HepG2 (cell line): ENCODE measurements around the gene HHATL. TPM values are rescaled to one million over a fixed set of nuclear protein-coding genes. Genes with fewer than 3 reads are reported as not detected.
A peak's percentile ranks its signal among the peaks of the same experiment; 100 is the strongest.

Experiments used
- ATAC-seq: fragments of 200-7000 bp; cut with Tn5 transposase; 3 replicates; pipeline ENCODE4 v1.9.1; 2020; ENCODE audit warnings: mild to moderate bottlenecking, moderate library complexity
- BruUV-seq: library from RNA; stranded (reverse); fragments of 400-500 nt; replicated peaks from 2 replicates; lab custom pipeline; 2021; lab: Mats Ljungman, UMichigan
- CTCF ChIA-PET: fragments of 300-600 bp; formaldehyde crosslinking; extraction: SDS; loops from one replicate; lab custom pipeline; 2021; ENCODE audit warnings: low total read pairs, inconsistent platforms, low intra/inter-chr PET ratio; lab: Yijun Ruan, JAX
- POLR2A ChIA-PET: fragments of 350-600 bp; sonication (Branson Sonifier 250); formaldehyde crosslinking; loops from one replicate; lab custom pipeline; 2020; ENCODE audit warnings: antibody characterized with exemption, inconsistent platforms; lab: Yijun Ruan, JAX
- DNase-seq: peaks from one replicate; pipeline ENCODE4 v3.0.0-alpha.2; 2015; ENCODE audit warnings: low spot score
- FAIRE-seq: peaks from 3 replicates; lab custom pipeline; 2011; peaks lifted over from hg19 to GRCh38; lab: Jason Lieb, UNC
- H2AFZ ChIP-seq: one replicate; pipeline ENCODE4 v1.6.1; 2011; ENCODE audit warnings: low read length, inconsistent platforms
- H3K27ac ChIP-seq: fragments of 300-600 bp; 3 replicates; pipeline ENCODE4 v1.8.0; 2011; ENCODE audit warnings: mixed run types, mild to moderate bottlenecking, mixed read lengths, low read length, inconsistent platforms; ENCODE audit not compliant: insufficient read depth; ENCODE audit errors: extremely low read length
- H3K27me3 ChIP-seq, 2 experiments: fragments of 200-600 bp in 1 of 2; 2 replicates in 1 of 2; 3 replicates in 1 of 2; pipeline versions ENCODE4 v1.6.0 to v1.8.0; 2011; ENCODE audit warnings: low read length in 2 of 2, mild to moderate bottlenecking in 2 of 2, moderate library complexity in 2 of 2, inconsistent platforms in 1 of 2; ENCODE audit not compliant: insufficient read depth in 2 of 2, control insufficient read depth in 1 of 2
- H3K36me3 ChIP-seq, 2 experiments: fragments of 200-600 bp in 1 of 2; replicated peaks in 1 of 2; 2 replicates in 1 of 2; 3 replicates in 1 of 2; pipeline versions ENCODE4 v1.5.1 to v1.8.0; 2011; ENCODE audit warnings: low read length in 2 of 2, inconsistent platforms in 1 of 2; ENCODE audit not compliant: insufficient read depth in 2 of 2, control insufficient read depth in 1 of 2
- H3K4me1 ChIP-seq: 2 replicates; pipeline ENCODE4 v1.5.1; 2012; ENCODE audit warnings: low read length, inconsistent platforms; ENCODE audit not compliant: insufficient read depth
- H3K4me2 ChIP-seq: 2 replicates; pipeline ENCODE4 v1.6.0; 2011; ENCODE audit warnings: low read depth, low read length, inconsistent platforms
- H3K4me3 ChIP-seq, 3 experiments: fragments of 200-600 bp in 1 of 3; sonication (generic), shearing (Covaris generic) in 1 of 3; replicated peaks in 1 of 3; 2 replicates each; pipeline ENCODE4 v1.5.1; 2011 to 2016; ENCODE audit warnings: low read length in 3 of 3, inconsistent platforms in 2 of 3, low read depth in 2 of 3, mild to moderate bottlenecking in 2 of 3, control low read depth in 1 of 3, mixed read lengths in 1 of 3; ENCODE audit not compliant: insufficient read depth in 1 of 3
- H3K79me2 ChIP-seq: one replicate; pipeline ENCODE4 v1.6.1; 2011; ENCODE audit warnings: low read length, inconsistent platforms; ENCODE audit not compliant: insufficient read depth
- H3K9ac ChIP-seq: 2 replicates; pipeline ENCODE4 v1.6.0; 2011; ENCODE audit warnings: mild to moderate bottlenecking, low read depth, low read length, inconsistent platforms; ENCODE audit not compliant: insufficient read depth
- H3K9me3 ChIP-seq: 2 replicates; pipeline ENCODE4 v1.5.1; 2012; ENCODE audit warnings: mild to moderate bottlenecking, low read length
- H4K20me1 ChIP-seq: 2 replicates; pipeline ENCODE4 v1.6.0; 2011; ENCODE audit warnings: inconsistent platforms, mild to moderate bottlenecking, low read length, moderate library complexity; ENCODE audit not compliant: insufficient read depth
- HNRNPL ChIP-seq: fragments of 200-400 bp; formaldehyde crosslinking; IDR thresholded peaks from 2 replicates; pipeline ENCODE4 v1.6.1; 2017; ENCODE audit warnings: mild to moderate bottlenecking, low read depth, low read length
- MEIS1 ChIP-seq: sonication (generic); formaldehyde crosslinking; IDR thresholded peaks from 2 replicates; pipeline ENCODE4 v1.9.0; 2021; ENCODE audit warnings: mild to moderate bottlenecking, missing genetic modification reagents, moderate library complexity, borderline replicate concordance
- MTF1 ChIP-seq: sonication (generic); formaldehyde crosslinking; IDR thresholded peaks from 2 replicates; pipeline ENCODE4 v1.5.0; 2020; ENCODE audit warnings: missing genetic modification reagents
- MYPOP ChIP-seq: sonication (generic); formaldehyde crosslinking; IDR thresholded peaks from 2 replicates; pipeline ENCODE4 v1.8.1; 2023; ENCODE audit warnings: mild to moderate bottlenecking, moderate library complexity, missing genetic modification reagents
- PAF1 ChIP-seq: IDR thresholded peaks from 2 replicates; pipeline ENCODE4 v1.6.1; 2016; ENCODE audit warnings: missing genetic modification reagents, missing compliant biosample characterization
- STAG1 ChIP-seq: sonication (generic); formaldehyde crosslinking; IDR thresholded peaks from 2 replicates; pipeline ENCODE4 v1.4.0; 2020; ENCODE audit warnings: missing genetic modification reagents
- YEATS2 ChIP-seq: sonication (generic); formaldehyde crosslinking; IDR thresholded peaks from 2 replicates; pipeline ENCODE4 v1.4.0; 2020; ENCODE audit warnings: missing genetic modification reagents, borderline replicate concordance
- ZNF501 ChIP-seq: sonication (generic); formaldehyde crosslinking; IDR thresholded peaks from 2 replicates; pipeline ENCODE4 v1.5.1; 2020; ENCODE audit warnings: mild to moderate bottlenecking, moderate library complexity, missing genetic modification reagents
- ZNF558 ChIP-seq: sonication (generic); formaldehyde crosslinking; IDR thresholded peaks from 2 replicates; pipeline ENCODE4 v1.9.0; 2022; ENCODE audit warnings: mild to moderate bottlenecking, missing genetic modification reagents, borderline replicate concordance
- ZNF672 ChIP-seq: sonication (generic); formaldehyde crosslinking; IDR thresholded peaks from 2 replicates; pipeline ENCODE4 v1.8.1; 2022; ENCODE audit warnings: missing genetic modification reagents
- WGBS: methylation state at CpG from one replicate; pipeline ENCODE4 v1.1.6; 2017; ENCODE audit warnings: low lambda C conversion rate; 5-methylcytosine and 5-hydroxymethylcytosine counted together
- in situ Hi-C: cut with HindIII; loops from 2 replicates; pipeline ENCODE4 v1.10.0; 2017; ENCODE audit warnings: low pct_unique_long_range_greater_than_20kb; ENCODE audit not compliant: extremely low pct_ligation_motif_present
- intact Hi-C: fragments of 100-400 bp; cut with micrococcal nuclease; formaldehyde crosslinking; loops from one replicate; pipeline ENCODE4 v1.10.0; 2022; ENCODE audit not compliant: unreplicated experiment
- polyA plus RNA-seq, 8 experiments: library from polyadenylated mRNA; depleted of rRNA in 3 of 8; stranded (reverse) in 7 of 8; unstranded in 1 of 8; fragments of >200 nt; fragmentation: Illumina TruSeq in 4 of 8; extraction: Trizol in 4 of 8; gene quantifications; 2 replicates each; pipeline versions ENCODE4 v1.2.1 to v1.2.3, GENCODE V29; 2011 to 2016; ENCODE audit warnings: low read depth in 4 of 8, missing spikeins in 1 of 8, mixed read lengths in 1 of 8; ENCODE audit not compliant: insufficient read depth in 1 of 8
- total RNA-seq, 5 experiments: library from RNA; depleted of rRNA; stranded (reverse); fragments of >200 nt; fragmentation: Illumina TruSeq; extraction: Trizol; gene quantifications; 2 replicates each; pipeline ENCODE4 v1.2.3, GENCODE V29; 2016; ENCODE audit warnings: low read depth in 1 of 5
- TF ChIP-seq, protein P1 (sequence below): sonication (generic); formaldehyde crosslinking; IDR thresholded peaks from 2 replicates; pipeline ENCODE4 v1.5.0; 2020; ENCODE audit warnings: mild to moderate bottlenecking, missing genetic modification reagents
- TF ChIP-seq, protein P2 (sequence below): sonication (generic); formaldehyde crosslinking; IDR thresholded peaks from 2 replicates; pipeline ENCODE4 v1.5.1; 2020; ENCODE audit warnings: mild to moderate bottlenecking, moderate library complexity, missing genetic modification reagents

HHATL gene
- total and polyA plus RNA-seq, 2 of the 13 experiments (the other 11 are each of a cell fraction or from before 2014, with no cell fraction given), result 0.26 TPM; not detected in 1

- no peak for TF ChIP-seq MYPOP (CRISPR knock-in tag)
- TF ChIP-seq MTF1 (CRISPR knock-in tag), result no peak
- TF ChIP-seq STAG1 (CRISPR knock-in tag), result peak; percentile 66
- no peak for TF ChIP-seq MEIS1 (CRISPR knock-in tag)
- TF ChIP-seq PAF1 (CRISPR knock-in tag), result no peak
- TF ChIP-seq, protein P1, sequence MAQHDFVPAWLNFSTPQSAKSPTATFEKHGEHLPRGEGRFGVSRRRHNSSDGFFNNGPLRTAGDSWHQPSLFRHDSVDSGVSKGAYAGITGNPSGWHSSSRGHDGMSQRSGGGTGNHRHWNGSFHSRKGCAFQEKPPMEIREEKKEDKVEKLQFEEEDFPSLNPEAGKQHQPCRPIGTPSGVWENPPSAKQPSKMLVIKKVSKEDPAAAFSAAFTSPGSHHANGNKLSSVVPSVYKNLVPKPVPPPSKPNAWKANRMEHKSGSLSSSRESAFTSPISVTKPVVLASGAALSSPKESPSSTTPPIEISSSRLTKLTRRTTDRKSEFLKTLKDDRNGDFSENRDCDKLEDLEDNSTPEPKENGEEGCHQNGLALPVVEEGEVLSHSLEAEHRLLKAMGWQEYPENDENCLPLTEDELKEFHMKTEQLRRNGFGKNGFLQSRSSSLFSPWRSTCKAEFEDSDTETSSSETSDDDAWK (CRISPR knock-in tag), result no peak
- TF ChIP-seq YEATS2 (CRISPR knock-in tag), result no peak
- TF ChIP-seq ZNF501 (CRISPR knock-in tag), result no peak
Observed at GRCh38 chr3:42660898-42661297, 41.7 kb downstream of the HHATL start (continued).

GRCh38 chr3:42660131-42660715, 42.4 kb downstream of the HHATL start:
- no peaks in the 10 kb centered on the region for H3K79me2 ChIP-seq
- intact Hi-C loops, result no loop called here
- H4K20me1 ChIP-seq, result no peaks in the 10 kb centered on the region
- ATAC-seq (no peak), FAIRE-seq (no peak), DNase-seq (no peak)
- no peaks in the 10 kb centered on the region for H3K36me3 ChIP-seq
- no peaks in the 10 kb centered on the region for H3K9me3 ChIP-seq
- H3K4me3 ChIP-seq, result no peak overlapping the region
- no peaks in the 10 kb centered on the region for H3K27me3 ChIP-seq
- no peak overlapping the region for H2AFZ ChIP-seq
- TF ChIP-seq HNRNPL, result no peak
- TF ChIP-seq ZNF558, result no peak
- TF ChIP-seq, protein P2, sequence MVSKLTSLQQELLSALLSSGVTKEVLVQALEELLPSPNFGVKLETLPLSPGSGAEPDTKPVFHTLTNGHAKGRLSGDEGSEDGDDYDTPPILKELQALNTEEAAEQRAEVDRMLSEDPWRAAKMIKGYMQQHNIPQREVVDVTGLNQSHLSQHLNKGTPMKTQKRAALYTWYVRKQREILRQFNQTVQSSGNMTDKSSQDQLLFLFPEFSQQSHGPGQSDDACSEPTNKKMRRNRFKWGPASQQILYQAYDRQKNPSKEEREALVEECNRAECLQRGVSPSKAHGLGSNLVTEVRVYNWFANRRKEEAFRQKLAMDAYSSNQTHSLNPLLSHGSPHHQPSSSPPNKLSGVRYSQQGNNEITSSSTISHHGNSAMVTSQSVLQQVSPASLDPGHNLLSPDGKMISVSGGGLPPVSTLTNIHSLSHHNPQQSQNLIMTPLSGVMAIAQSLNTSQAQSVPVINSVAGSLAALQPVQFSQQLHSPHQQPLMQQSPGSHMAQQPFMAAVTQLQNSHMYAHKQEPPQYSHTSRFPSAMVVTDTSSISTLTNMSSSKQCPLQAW (CRISPR knock-in tag), result no peak
- no peak for TF ChIP-seq ZNF672
- in situ Hi-C loops, result no loop called here
- CTCF ChIA-PET, result no interaction called here
- no peak overlapping the region for H3K27ac ChIP-seq
- no peak overlapping the region for H3K9ac ChIP-seq
- H3K4me1 ChIP-seq, result peaks cover 30% of the 10 kb centered on the region
- H3K4me2 ChIP-seq, result no peak overlapping the region
- BruUV-seq, result no TSS peak
- POLR2A ChIA-PET, result no interaction called here
- WGBS, result 80% methylated on average over 6 of the region's 6 CpGs
